HepG2 (cell line): ENCODE data around the gene ERC1. TPM values are rescaled to one million over a fixed set of nuclear protein-coding genes. Genes with fewer than 3 reads are reported as not detected.

Experiments used
- ATAC-seq: fragments of 200-7000 bp; cut with Tn5 transposase; 3 replicates; pipeline ENCODE4 v1.9.1; 2020; ENCODE audit warnings: mild to moderate bottlenecking, moderate library complexity
- BruUV-seq: library from RNA; stranded (reverse); fragments of 400-500 nt; replicated peaks from 2 replicates; lab custom pipeline; 2021; lab: Mats Ljungman, UMichigan
- CTCF ChIA-PET: fragments of 300-600 bp; formaldehyde crosslinking; extraction: SDS; loops from one replicate; lab custom pipeline; 2021; ENCODE audit warnings: low total read pairs, inconsistent platforms, low intra/inter-chr PET ratio; lab: Yijun Ruan, JAX
- POLR2A ChIA-PET: fragments of 350-600 bp; sonication (Branson Sonifier 250); formaldehyde crosslinking; loops from one replicate; lab custom pipeline; 2020; ENCODE audit warnings: antibody characterized with exemption, inconsistent platforms; lab: Yijun Ruan, JAX
- DNase-seq: peaks from one replicate; pipeline ENCODE4 v3.0.0-alpha.2; 2015; ENCODE audit warnings: low spot score
- FAIRE-seq: peaks from 3 replicates; lab custom pipeline; 2011; peaks lifted over from hg19 to GRCh38; lab: Jason Lieb, UNC
- H2AFZ ChIP-seq: one replicate; pipeline ENCODE4 v1.6.1; 2011; ENCODE audit warnings: low read length, inconsistent platforms
- H3K27ac ChIP-seq: fragments of 300-600 bp; 3 replicates; pipeline ENCODE4 v1.8.0; 2011; ENCODE audit warnings: mixed run types, mild to moderate bottlenecking, mixed read lengths, low read length, inconsistent platforms; ENCODE audit not compliant: insufficient read depth; ENCODE audit errors: extremely low read length
- H3K27me3 ChIP-seq, 2 experiments: fragments of 200-600 bp in 1 of 2; 2 replicates in 1 of 2; 3 replicates in 1 of 2; pipeline versions ENCODE4 v1.6.0 to v1.8.0; 2011; ENCODE audit warnings: low read length in 2 of 2, mild to moderate bottlenecking in 2 of 2, moderate library complexity in 2 of 2, inconsistent platforms in 1 of 2; ENCODE audit not compliant: insufficient read depth in 2 of 2, control insufficient read depth in 1 of 2
- H3K36me3 ChIP-seq, 2 experiments: fragments of 200-600 bp in 1 of 2; replicated peaks in 1 of 2; 2 replicates in 1 of 2; 3 replicates in 1 of 2; pipeline versions ENCODE4 v1.5.1 to v1.8.0; 2011; ENCODE audit warnings: low read length in 2 of 2, inconsistent platforms in 1 of 2; ENCODE audit not compliant: insufficient read depth in 2 of 2, control insufficient read depth in 1 of 2
- H3K4me1 ChIP-seq: 2 replicates; pipeline ENCODE4 v1.5.1; 2012; ENCODE audit warnings: low read length, inconsistent platforms; ENCODE audit not compliant: insufficient read depth
- H3K4me2 ChIP-seq: 2 replicates; pipeline ENCODE4 v1.6.0; 2011; ENCODE audit warnings: low read depth, low read length, inconsistent platforms
- H3K4me3 ChIP-seq, 3 experiments: fragments of 200-600 bp in 1 of 3; sonication (generic), shearing (Covaris generic) in 1 of 3; replicated peaks in 1 of 3; 2 replicates each; pipeline ENCODE4 v1.5.1; 2011 to 2016; ENCODE audit warnings: low read length in 3 of 3, inconsistent platforms in 2 of 3, low read depth in 2 of 3, mild to moderate bottlenecking in 2 of 3, control low read depth in 1 of 3, mixed read lengths in 1 of 3; ENCODE audit not compliant: insufficient read depth in 1 of 3
- H3K79me2 ChIP-seq: one replicate; pipeline ENCODE4 v1.6.1; 2011; ENCODE audit warnings: low read length, inconsistent platforms; ENCODE audit not compliant: insufficient read depth
- H3K9ac ChIP-seq: 2 replicates; pipeline ENCODE4 v1.6.0; 2011; ENCODE audit warnings: mild to moderate bottlenecking, low read depth, low read length, inconsistent platforms; ENCODE audit not compliant: insufficient read depth
- H3K9me3 ChIP-seq: 2 replicates; pipeline ENCODE4 v1.5.1; 2012; ENCODE audit warnings: mild to moderate bottlenecking, low read length
- H4K20me1 ChIP-seq: 2 replicates; pipeline ENCODE4 v1.6.0; 2011; ENCODE audit warnings: inconsistent platforms, mild to moderate bottlenecking, low read length, moderate library complexity; ENCODE audit not compliant: insufficient read depth
- CBX2 ChIP-seq, 2 experiments: fragments of 200-600 bp in 1 of 2; sonication (generic); formaldehyde crosslinking in 1 of 2; IDR thresholded peaks; 2 replicates each; pipeline versions ENCODE4 v1.7.0 to v1.8.1; 2018 to 2022; ENCODE audit warnings: low read depth in 2 of 2, low read length in 1 of 2, mild to moderate bottlenecking in 1 of 2, missing genetic modification reagents in 1 of 2
- CEBPG ChIP-seq: IDR thresholded peaks from 2 replicates; pipeline ENCODE4 v1.6.1; 2016
- KDM5B ChIP-seq: sonication (generic); formaldehyde crosslinking; IDR thresholded peaks from 2 replicates; pipeline ENCODE4 v1.4.0; 2020; ENCODE audit warnings: missing genetic modification reagents, mild to moderate bottlenecking, borderline replicate concordance
- KMT2A ChIP-seq: sonication (generic); formaldehyde crosslinking; IDR thresholded peaks from 2 replicates; pipeline ENCODE4 v1.4.0; 2020; ENCODE audit warnings: missing genetic modification reagents
- LRRFIP1 ChIP-seq: sonication (generic); formaldehyde crosslinking; conservative IDR thresholded peaks from 2 replicates; pipeline ENCODE4 v1.4.0; 2020; ENCODE audit warnings: missing genetic modification reagents
- MED13 ChIP-seq: sonication (generic); formaldehyde crosslinking; IDR thresholded peaks from 2 replicates; pipeline ENCODE4 v1.5.0; 2020; ENCODE audit warnings: missing genetic modification reagents
- MIER3 ChIP-seq: IDR thresholded peaks from 2 replicates; pipeline ENCODE4 v1.6.1; 2016; ENCODE audit warnings: missing compliant biosample characterization, borderline replicate concordance
- POLR2A ChIP-seq, 2 experiments: IDR thresholded peaks; 2 replicates each; pipeline ENCODE4 v1.6.1; 2011; ENCODE audit warnings: low read depth in 2 of 2, low read length in 2 of 2, mild to moderate bottlenecking in 1 of 2, moderate library complexity in 1 of 2; ENCODE audit not compliant: insufficient read depth in 1 of 2
- RARA ChIP-seq: IDR thresholded peaks from 2 replicates; pipeline ENCODE4 v1.6.1; 2016; ENCODE audit warnings: missing genetic modification reagents, missing compliant biosample characterization
- RARG ChIP-seq: sonication (generic); formaldehyde crosslinking; IDR thresholded peaks from 2 replicates; pipeline ENCODE4 v1.4.0; 2020; ENCODE audit warnings: low read depth, mild to moderate bottlenecking, missing genetic modification reagents
- RELA ChIP-seq: sonication (generic); formaldehyde crosslinking; IDR thresholded peaks from 2 replicates; pipeline ENCODE4 v1.4.0; 2020; ENCODE audit warnings: missing genetic modification reagents
- REXO4 ChIP-seq: sonication (generic); formaldehyde crosslinking; IDR thresholded peaks from 2 replicates; pipeline ENCODE4 v1.8.0; 2022; ENCODE audit warnings: missing genetic modification reagents, mild to moderate bottlenecking, borderline replicate concordance
- ZFP1 ChIP-seq: IDR thresholded peaks from 2 replicates; pipeline ENCODE4 v1.6.1; 2016
- ZNF274 ChIP-seq: sonication (generic); formaldehyde crosslinking; IDR thresholded peaks from 2 replicates; pipeline ENCODE4 v1.5.1; 2020; ENCODE audit warnings: mild to moderate bottlenecking, missing genetic modification reagents
- ZNF317 ChIP-seq: sonication (generic); formaldehyde crosslinking; IDR thresholded peaks from 2 replicates; pipeline ENCODE4 v1.5.0; 2020; ENCODE audit warnings: mild to moderate bottlenecking, missing genetic modification reagents
- ZNF549 ChIP-seq: sonication (generic); formaldehyde crosslinking; IDR thresholded peaks from 2 replicates; pipeline ENCODE4 v1.5.0; 2020; ENCODE audit warnings: missing genetic modification reagents
- ZSCAN21 ChIP-seq: sonication (generic); formaldehyde crosslinking; IDR thresholded peaks from 2 replicates; pipeline ENCODE4 v1.8.0; 2022; ENCODE audit warnings: mild to moderate bottlenecking, missing genetic modification reagents, moderate library complexity, borderline replicate concordance
- in situ Hi-C: cut with HindIII; loops from 2 replicates; pipeline ENCODE4 v1.10.0; 2017; ENCODE audit warnings: low pct_unique_long_range_greater_than_20kb; ENCODE audit not compliant: extremely low pct_ligation_motif_present
- intact Hi-C: fragments of 100-400 bp; cut with micrococcal nuclease; formaldehyde crosslinking; loops from one replicate; pipeline ENCODE4 v1.10.0; 2022; ENCODE audit not compliant: unreplicated experiment
- polyA plus RNA-seq, 8 experiments: library from polyadenylated mRNA; depleted of rRNA in 3 of 8; stranded (reverse) in 7 of 8; unstranded in 1 of 8; fragments of >200 nt; fragmentation: Illumina TruSeq in 4 of 8; extraction: Trizol in 4 of 8; gene quantifications; 2 replicates each; pipeline versions ENCODE4 v1.2.1 to v1.2.3, GENCODE V29; 2011 to 2016; ENCODE audit warnings: low read depth in 4 of 8, missing spikeins in 1 of 8, mixed read lengths in 1 of 8; ENCODE audit not compliant: insufficient read depth in 1 of 8
- total RNA-seq, 5 experiments: library from RNA; depleted of rRNA; stranded (reverse); fragments of >200 nt; fragmentation: Illumina TruSeq; extraction: Trizol; gene quantifications; 2 replicates each; pipeline ENCODE4 v1.2.3, GENCODE V29; 2016; ENCODE audit warnings: low read depth in 1 of 5

The ERC1 gene
- total and polyA plus RNA-seq, 2 of the 13 experiments (the other 11 are each of a cell fraction or from before 2014, with no cell fraction given), result 6.1 to 12.4 TPM

GRCh38 chr12:1044199-1044598 lies 53.2 kb downstream of the ERC1 start:
- Histone ChIP-seq H3K9me3 (no peaks in the 10 kb centered on the region), H3K4me1 (0 out of 2 replicates have a peak, but pooled peaks cover 4% of the 10 kb centered on the region), H3K27me3 (no peaks in the 10 kb centered on the region), H3K79me2 (peaks cover 2% of the 10 kb centered on the region), H3K9ac (no peak overlapping the region), H3K4me2 (no peak overlapping the region), H3K4me3 (no peak overlapping the region), H3K27ac (no peak overlapping the region), H3K36me3 (no peaks in the 10 kb centered on the region), H4K20me1 (no peaks in the 10 kb centered on the region), H2AFZ (no peak overlapping the region)
- POLR2A ChIA-PET, result no interaction called here
- DNase-seq (no peak), FAIRE-seq (no peak), ATAC-seq (no peak)
- TF ChIP-seq ZNF317 (no peak), ZFP1 (CRISPR knock-in tag) (no peak), RARG (CRISPR knock-in tag) (no peak), ZNF274 (CRISPR knock-in tag) (no peak), CBX2 (IDR thresholded peaks at IDR 0.05; ENCODE audit: low read depth, low read length) (no peak), CBX2 (CRISPR knock-in tag; IDR thresholded peaks at IDR 0.05; ENCODE audit: low read depth) (no peak), MED13 (CRISPR knock-in tag) (no peak), ZNF549 (CRISPR knock-in tag) (no peak), ZSCAN21 (CRISPR knock-in tag) (no peak), POLR2A (IDR thresholded peaks at IDR 0.05; ENCODE audit: insufficient read depth in 1 of 2, low read depth in 2 of 2, low read length in 2 of 2) (no peak), REXO4 (no peak), CEBPG (CRISPR knock-in tag) (no peak), MIER3 (no peak), KMT2A (CRISPR knock-in tag) (no peak), RARA (CRISPR knock-in tag) (no peak), LRRFIP1 (CRISPR knock-in tag) (no peak), RELA (CRISPR knock-in tag) (no peak), KDM5B (CRISPR knock-in tag) (no peak)
- BruUV-seq, result no TSS peak
- intact Hi-C loops, result no loop called here
- CTCF ChIA-PET, result no interaction called here
- in situ Hi-C loops, result no loop called here
